GM12801 (cell line): ENCODE measurements around the gene DUSP9.

Experiments used
- TF ChIP-seq, protein P1 (sequence below): IDR thresholded peaks from one replicate; pipeline ENCODE4 v1.5.1; 2011; ENCODE audit warnings: control low read depth; ENCODE audit not compliant: insufficient read length; ENCODE audit errors: extremely low read depth

DUSP9 gene

GRCh38 chrX:153640045-153640686, 6.8 kb upstream of the DUSP9 start:
- TF ChIP-seq, protein P1, sequence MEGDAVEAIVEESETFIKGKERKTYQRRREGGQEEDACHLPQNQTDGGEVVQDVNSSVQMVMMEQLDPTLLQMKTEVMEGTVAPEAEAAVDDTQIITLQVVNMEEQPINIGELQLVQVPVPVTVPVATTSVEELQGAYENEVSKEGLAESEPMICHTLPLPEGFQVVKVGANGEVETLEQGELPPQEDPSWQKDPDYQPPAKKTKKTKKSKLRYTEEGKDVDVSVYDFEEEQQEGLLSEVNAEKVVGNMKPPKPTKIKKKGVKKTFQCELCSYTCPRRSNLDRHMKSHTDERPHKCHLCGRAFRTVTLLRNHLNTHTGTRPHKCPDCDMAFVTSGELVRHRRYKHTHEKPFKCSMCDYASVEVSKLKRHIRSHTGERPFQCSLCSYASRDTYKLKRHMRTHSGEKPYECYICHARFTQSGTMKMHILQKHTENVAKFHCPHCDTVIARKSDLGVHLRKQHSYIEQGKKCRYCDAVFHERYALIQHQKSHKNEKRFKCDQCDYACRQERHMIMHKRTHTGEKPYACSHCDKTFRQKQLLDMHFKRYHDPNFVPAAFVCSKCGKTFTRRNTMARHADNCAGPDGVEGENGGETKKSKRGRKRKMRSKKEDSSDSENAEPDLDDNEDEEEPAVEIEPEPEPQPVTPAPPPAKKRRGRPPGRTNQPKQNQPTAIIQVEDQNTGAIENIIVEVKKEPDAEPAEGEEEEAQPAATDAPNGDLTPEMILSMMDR, result no peak

DNA sequence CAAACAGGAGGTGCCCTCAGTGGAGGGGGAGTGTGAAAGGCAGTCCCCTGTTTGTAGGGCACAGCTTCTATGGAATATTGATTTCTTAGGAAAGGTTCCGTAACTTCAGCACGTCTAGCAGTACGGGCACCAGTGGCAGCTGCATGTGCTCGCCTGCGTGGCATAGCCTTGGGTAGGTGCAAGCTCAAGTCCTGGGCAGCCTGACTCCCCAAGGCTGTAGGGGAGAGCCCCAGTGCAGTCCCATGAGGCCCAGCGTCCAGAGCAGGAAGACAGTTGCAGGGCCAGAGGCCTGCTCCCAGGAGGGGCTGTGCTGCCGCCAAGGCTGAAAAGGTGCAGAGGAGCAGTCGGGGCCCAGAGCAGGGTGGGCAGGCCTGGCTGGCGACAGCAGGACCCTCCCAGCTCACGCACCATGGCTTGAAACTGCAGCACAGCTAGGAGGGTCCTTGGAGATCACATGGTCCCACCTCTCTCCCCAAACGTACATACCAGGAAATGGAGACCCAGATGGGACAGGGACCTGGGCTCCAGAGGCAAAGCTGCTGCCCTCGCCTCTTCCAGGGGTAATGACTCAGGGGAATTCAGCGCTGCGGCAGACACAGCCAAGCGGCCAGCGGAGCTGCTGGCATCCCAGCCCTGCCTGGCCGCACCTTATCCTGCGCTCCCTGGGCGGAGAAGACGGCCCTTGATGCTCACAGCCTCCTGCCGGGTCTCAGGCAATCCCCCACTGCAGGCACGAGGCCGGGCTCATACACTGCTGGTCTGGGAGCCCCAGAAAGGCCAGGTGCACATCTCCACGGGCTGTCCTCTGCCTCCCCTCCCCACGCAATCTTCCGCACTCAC, 6.0 kb upstream of the DUSP9 start:
- TF ChIP-seq, protein P1, result no peak

DNA sequence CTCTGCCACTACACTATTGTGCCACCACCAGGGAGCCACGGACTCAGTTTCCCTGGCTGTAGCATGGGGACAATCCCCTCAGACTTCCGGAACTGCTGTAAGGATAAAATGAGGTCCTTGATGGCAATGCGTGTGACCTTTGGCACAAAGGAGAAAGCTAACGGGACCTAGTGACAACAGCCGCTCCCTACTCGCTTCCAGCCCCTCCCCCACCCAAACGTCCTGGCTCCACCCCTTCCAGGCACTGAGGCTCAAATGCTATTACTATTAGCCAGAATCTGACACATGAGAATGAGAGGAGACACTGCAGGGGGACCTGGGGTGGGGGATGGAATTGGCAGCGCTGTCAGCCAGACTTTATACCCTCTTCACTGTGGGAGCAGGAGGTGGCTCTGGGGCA, 5.4 kb upstream of the DUSP9 start:
- TF ChIP-seq, protein P1, result no peak

DNA sequence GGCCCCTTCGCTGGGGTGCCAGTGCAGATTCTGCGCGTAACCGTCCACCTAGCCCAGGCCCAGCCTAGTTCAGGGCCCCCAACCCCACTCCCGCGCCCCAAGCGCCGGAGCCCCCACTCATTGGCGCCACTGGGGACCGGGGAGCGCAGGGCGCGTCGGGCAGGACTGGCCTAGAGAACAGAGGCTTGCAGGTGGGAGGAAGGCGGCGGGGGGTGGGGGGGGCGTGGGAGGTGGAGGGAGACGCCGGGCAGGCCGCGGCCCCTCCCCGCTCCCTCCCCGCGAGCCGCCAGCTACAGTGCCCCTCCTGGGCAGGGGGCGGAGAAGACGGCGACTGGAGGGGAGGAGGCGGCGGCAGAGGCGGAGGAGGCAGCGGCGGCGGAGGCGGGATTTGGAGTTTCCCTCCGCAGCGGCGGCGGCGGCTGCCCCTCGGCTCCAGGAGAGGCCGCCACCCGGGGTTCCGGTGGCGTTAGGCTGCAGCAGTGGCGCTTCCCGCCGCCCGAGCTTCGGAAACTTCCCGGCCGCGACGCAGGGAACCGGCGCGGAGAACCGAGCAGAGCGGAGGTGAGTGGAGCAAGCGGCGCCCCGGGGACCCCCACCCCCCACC, 4.8 kb upstream of the DUSP9 start:
- TF ChIP-seq, protein P1, result no peak

DNA sequence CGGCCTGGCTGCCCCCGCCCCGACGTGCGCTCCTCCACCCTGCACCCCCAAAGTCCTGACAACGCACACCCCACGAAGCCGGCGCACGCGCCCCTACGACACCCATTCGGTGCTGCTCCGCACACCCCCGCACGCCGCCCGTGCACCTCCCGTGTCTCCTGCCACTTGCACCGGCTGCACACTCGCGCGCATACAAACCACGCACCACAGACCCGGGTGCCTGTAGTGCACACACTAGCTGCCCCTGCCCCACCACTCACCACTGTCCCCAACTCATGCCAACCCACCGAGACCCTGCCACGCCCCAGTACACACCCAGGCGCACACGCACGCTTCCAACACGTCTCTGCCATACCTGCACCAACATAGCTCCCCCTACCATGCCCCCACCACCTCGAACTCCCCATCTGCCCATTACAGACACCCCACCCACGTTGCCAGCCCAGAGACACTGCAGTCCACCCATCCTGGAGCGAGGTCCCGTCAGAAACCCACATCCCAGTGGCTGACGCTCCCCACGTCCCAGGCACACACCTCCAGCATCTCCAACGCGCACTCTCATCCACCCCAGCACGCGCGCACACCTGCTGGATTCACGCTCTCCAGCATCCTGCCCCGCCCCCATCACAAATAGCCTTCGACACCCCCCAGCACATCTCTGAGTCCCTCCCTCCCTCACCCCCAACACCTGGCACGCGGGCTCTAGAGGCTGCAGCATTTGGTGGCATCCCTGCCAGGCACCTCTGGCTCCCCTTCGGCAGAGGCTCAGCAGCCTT, 4.2 kb upstream of the DUSP9 start:
- TF ChIP-seq, protein P1, result no peak

- TF ChIP-seq, protein P1, result no peak
These were observed 3.3 kb upstream of the DUSP9 start for GRCh38 chrX:153643431-153644351.
